ENCODE measurements around the gene USP24. TPM values are rescaled to one million over a fixed set of nuclear protein-coding genes. Genes with fewer than 3 reads are reported as not detected.

The USP24 gene
- total RNA-seq, 1 donor from 2014 or later: 19.7 TPM

DNA sequence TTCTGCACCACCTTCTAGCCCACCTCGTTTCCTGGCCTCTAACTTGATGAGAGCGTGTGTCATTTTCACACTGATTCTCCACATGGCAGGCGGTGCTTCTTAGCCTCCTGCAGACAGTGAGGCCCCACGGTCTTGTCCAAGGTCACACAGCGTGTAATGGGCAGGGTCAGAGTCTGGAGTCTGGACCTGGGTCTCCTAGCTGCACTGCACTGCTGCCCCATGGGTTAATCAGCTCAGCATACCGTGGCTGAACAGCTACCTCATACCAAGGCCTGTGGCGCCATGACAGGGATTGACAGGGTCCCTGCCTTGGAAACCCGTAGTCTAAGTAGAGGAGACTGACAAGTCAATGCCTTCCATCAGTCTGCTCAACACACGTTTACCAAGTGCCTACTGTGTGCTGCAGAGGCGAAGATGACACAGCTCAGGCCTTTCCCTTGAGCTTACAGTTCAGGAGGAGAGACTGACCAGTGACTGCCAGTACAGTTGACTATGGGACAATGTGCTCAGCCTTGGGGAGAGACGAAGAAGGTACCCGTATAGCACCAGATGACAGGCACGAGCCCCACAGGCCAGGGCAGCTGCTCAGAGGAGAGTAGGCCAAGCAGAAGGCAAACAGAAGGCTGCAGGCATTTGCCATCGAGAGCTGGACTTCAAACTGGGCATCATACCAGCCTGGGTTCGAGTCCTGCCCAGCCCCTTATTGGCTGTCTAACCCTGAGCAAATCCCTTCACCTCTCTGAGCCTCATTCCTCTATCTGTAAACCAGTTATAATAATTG, 170.4 kb downstream of the USP24 start:
- no peak for DNase-seq (ENCODE audit: low read depth)
- H3K4me3 ChIP-seq (ENCODE audit: low read depth, low read length): no peak overlapping the region
- TF ChIP-seq CTCF (conservative IDR thresholded peaks at IDR 0.05; ENCODE audit: low read depth, low read length): no peak

DNA sequence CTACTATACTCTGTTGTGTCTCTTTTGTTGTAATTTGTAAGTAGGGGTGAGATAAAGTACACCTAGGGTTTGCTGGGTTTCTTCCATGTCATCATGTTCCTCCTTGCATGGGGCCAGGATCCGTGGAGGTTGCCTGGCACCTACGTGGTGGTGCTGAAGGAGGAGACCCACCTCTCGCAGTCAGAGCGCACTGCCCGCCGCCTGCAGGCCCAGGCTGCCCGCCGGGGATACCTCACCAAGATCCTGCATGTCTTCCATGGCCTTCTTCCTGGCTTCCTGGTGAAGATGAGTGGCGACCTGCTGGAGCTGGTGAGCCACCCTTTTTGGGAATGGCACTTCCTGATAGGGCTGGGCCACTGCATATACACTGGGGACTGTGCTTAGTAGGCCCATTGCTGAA, 171.4 kb downstream of the USP24 start:
- no peak for DNase-seq (ENCODE audit: low read depth)
- no peak overlapping the region for H3K4me3 ChIP-seq (ENCODE audit: low read depth, low read length)
- no peak for TF ChIP-seq CTCF (conservative IDR thresholded peaks at IDR 0.05; ENCODE audit: low read depth, low read length)

DNA sequence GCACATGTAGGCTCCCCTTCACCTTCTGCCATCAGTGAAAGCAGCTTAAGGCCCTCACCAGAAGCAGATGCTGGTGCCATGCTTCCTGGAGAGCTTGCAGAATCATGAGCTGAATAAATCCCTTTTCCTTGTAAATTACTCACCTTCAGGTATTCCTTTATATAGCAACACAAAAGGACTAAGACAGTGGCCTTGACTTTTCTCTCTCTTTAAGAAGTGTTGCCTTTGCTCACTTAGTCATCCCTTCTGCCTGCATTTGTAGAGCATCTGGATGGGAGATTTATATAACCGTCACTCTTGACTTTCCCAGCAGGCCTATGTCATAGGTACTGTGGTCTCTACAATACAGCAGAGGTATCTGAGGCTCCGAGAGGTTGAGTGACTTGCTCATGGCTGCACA, 172.2 kb downstream of the USP24 start:
- no peak for TF ChIP-seq CTCF (conservative IDR thresholded peaks at IDR 0.05; ENCODE audit: low read depth, low read length)
- H3K4me3 ChIP-seq (ENCODE audit: low read depth, low read length): no peak overlapping the region
- DNase-seq (ENCODE audit: low read depth): no peak

- DNase-seq (ENCODE audit: low read depth): no peak
- no peak for TF ChIP-seq CTCF (conservative IDR thresholded peaks at IDR 0.05; ENCODE audit: low read depth, low read length)
- no peak overlapping the region for H3K4me3 ChIP-seq (ENCODE audit: low read depth, low read length)
Measured at GRCh38 chr1:55041613-55042012, 173.6 kb downstream of the USP24 start.

DNA sequence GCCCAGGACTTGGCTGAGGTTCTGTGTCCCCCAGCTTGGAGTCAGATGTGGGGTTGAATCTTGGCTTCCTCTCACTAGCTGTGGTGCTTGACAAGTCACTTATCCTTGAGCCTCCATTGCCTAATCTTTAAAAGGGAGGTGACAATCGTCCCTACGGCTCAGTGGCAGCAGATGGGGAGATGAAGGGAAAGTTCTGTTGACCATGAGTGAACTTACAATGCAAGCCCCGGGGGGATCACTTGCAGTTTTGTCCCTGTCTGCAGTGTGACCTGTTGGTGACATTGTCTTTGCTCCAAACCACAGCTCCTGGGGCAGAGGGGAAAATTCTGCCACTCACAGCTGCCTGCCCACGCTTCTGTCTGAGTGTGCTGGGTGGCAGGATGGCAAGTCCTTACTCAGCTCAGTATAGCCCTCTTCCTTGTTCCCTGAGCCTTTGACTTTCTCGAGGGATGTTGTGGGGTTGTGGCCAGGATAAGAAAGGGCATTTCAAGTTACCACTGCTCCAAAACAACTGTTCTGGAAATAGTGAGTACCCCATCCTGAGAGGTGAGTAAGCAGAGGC, 174.2 kb downstream of the USP24 start:
- DNase-seq (ENCODE audit: low read depth): no peak
- TF ChIP-seq CTCF (conservative IDR thresholded peaks at IDR 0.05; ENCODE audit: low read depth, low read length): no peak
- H3K4me3 ChIP-seq (ENCODE audit: low read depth, low read length): peak overlapping the region; percentile 56

DNA sequence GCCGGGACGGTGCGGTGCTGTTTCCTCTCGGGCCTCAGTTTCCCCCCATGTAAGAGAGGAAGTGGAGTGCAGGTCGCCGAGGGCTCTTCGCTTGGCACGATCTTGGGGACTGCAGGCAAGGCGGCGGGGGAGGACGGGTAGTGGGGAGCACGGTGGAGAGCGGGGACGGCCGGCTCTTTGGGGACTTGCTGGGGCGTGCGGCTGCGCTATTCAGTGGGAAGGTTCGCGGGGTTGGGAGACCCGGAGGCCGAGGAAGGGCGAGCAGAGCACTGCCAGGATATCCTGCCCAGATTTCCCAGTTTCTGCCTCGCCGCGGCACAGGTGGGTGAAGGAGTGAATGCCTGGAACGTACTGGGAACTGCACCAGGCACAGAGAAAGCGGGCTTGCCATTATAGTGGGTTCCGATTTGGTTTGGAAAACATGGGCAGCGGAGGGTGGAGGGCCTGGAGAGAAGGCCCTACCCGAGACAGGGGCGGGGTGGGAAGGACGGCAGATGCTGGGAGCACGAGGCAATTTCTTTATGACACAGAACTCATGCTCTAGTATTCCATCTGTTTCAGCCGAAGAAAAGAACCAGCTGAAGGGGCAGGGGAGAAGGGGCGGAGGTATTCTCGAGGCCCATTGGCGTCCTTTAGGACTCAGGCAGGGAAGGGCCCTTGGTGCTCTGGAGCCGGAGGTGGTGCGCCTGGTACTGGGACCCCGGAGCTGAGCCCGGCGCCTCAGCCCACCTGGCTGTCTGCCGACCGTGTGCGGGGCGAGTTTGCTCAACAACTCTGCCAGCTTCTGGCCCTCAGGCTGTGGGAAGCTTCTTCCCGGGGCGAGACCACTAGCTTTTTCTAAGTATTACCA, 174.9 kb downstream of the USP24 start:
- no peak for TF ChIP-seq CTCF (conservative IDR thresholded peaks at IDR 0.05; ENCODE audit: low read depth, low read length)
- no peak for DNase-seq (ENCODE audit: low read depth)
- H3K4me3 ChIP-seq (ENCODE audit: low read depth, low read length): peak overlapping the region; percentile 56

Measured in epithelial cell of proximal tubule (primary cell).